Measurements from ENCODE around the gene C5orf15.

Gene C5orf15

GRCh38 chr5:133968204-133968980 is at the start of gene C5orf15:
TSS of gene C5orf15 (minus strand) at chr5:133968625. CDS start at chr5:133968584, 41 bp downstream.
- DNase-seq: peak; percentile 97 to 99

GRCh38 chr5:134008266-134008749 is 39.9 kb upstream of the C5orf15 start:
- no peak for DNase-seq

GRCh38 chr5:134007581-134008265 is 39.3 kb upstream of the C5orf15 start:
- DNase-seq: no peak

- no peak for DNase-seq
Observed at GRCh38 chr5:134006115-134006514, 37.7 kb upstream of the C5orf15 start.

GRCh38 chr5:134005417-134006061 is 37.1 kb upstream of the C5orf15 start:
- DNase-seq: no peak

GRCh38 chr5:134004626-134005416 is 36.4 kb upstream of the C5orf15 start, which contains the start of gene VDAC1:
TSS of gene VDAC1 (minus strand) at chr5:134004975. CDS start at chr5:133993012, 11,963 bp downstream.
- peak; percentile 60 to 84 for DNase-seq

GRCh38 chr5:134003817-134004625 is 35.6 kb upstream of the C5orf15 start:
- peak in 1 of 2 experiments; percentile 49 for DNase-seq

- no peak for DNase-seq
Observed at GRCh38 chr5:134003064-134003816, 34.8 kb upstream of the C5orf15 start.

GRCh38 chr5:134001938-134002731 is 33.7 kb upstream of the C5orf15 start:
- no peak for DNase-seq

- no peak for DNase-seq
Observed at GRCh38 chr5:134000696-134001453, 32.5 kb upstream of the C5orf15 start.

GRCh38 chr5:134000091-134000511 is 31.7 kb upstream of the C5orf15 start:
- no peak for DNase-seq

GRCh38 chr5:133998807-133999206 is 30.4 kb upstream of the C5orf15 start:
- no peak for DNase-seq

GRCh38 chr5:133998042-133998441 is 29.6 kb upstream of the C5orf15 start:
- no peak for DNase-seq

GRCh38 chr5:133996683-133997252 is 28.3 kb upstream of the C5orf15 start:
- DNase-seq: no peak

GRCh38 chr5:133995883-133996563 is 27.6 kb upstream of the C5orf15 start:
- DNase-seq: no peak

- no peak for DNase-seq
Observed at GRCh38 chr5:133995341-133995740, 26.9 kb upstream of the C5orf15 start.

GRCh38 chr5:133994990-133995333 is 26.5 kb upstream of the C5orf15 start:
- no peak for DNase-seq

GRCh38 chr5:133994297-133994989 is 26.0 kb upstream of the C5orf15 start:
- DNase-seq: no peak
